ENCODE results near the gene ELFN1.

ELFN1 gene

GRCh38 chr7:1721047-1721690, 51.1 kb downstream of the ELFN1 start:
- no peak for DNase-seq (ENCODE audit: low read depth in 1 of 2, low spot score in 1 of 2)
- Histone ChIP-seq H3K27ac (replicated peaks) (no peak overlapping the region), H3K4me3 (replicated peaks; ENCODE audit: insufficient read depth, low read length) (no peak overlapping the region), H3K27me3 (ENCODE audit: insufficient read depth, poor library complexity, severe bottlenecking) (no peaks in the 10 kb centered on the region)
- TF ChIP-seq, protein P1, sequence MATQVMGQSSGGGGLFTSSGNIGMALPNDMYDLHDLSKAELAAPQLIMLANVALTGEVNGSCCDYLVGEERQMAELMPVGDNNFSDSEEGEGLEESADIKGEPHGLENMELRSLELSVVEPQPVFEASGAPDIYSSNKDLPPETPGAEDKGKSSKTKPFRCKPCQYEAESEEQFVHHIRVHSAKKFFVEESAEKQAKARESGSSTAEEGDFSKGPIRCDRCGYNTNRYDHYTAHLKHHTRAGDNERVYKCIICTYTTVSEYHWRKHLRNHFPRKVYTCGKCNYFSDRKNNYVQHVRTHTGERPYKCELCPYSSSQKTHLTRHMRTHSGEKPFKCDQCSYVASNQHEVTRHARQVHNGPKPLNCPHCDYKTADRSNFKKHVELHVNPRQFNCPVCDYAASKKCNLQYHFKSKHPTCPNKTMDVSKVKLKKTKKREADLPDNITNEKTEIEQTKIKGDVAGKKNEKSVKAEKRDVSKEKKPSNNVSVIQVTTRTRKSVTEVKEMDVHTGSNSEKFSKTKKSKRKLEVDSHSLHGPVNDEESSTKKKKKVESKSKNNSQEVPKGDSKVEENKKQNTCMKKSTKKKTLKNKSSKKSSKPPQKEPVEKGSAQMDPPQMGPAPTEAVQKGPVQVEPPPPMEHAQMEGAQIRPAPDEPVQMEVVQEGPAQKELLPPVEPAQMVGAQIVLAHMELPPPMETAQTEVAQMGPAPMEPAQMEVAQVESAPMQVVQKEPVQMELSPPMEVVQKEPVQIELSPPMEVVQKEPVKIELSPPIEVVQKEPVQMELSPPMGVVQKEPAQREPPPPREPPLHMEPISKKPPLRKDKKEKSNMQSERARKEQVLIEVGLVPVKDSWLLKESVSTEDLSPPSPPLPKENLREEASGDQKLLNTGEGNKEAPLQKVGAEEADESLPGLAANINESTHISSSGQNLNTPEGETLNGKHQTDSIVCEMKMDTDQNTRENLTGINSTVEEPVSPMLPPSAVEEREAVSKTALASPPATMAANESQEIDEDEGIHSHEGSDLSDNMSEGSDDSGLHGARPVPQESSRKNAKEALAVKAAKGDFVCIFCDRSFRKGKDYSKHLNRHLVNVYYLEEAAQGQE (IDR thresholded peaks at IDR 0.05; ENCODE audit: insufficient replicate concordance, low read depth), result no peak

DNA sequence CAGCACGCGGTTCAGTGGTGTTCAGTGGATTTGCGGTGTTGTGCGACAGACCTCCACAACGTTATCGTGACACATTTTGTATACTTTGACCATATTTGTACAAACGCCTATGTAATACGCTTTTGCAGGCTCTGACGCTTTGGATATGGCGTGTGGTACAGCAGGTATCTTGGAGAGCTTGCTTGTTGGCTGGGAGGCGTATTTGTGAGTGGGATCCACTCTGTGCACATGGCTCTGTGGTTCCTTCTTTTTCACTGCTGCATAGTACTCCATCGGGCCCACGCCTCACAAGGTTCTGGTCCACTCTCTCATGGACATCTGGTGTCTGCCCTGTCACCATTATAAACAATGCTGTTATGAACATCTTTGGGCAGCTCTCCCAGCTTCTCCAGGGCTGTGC, 53.2 kb downstream of the ELFN1 start:
- H3K4me3 ChIP-seq (replicated peaks; ENCODE audit: insufficient read depth, low read length), result no peak overlapping the region
- H3K27ac ChIP-seq (replicated peaks), result no peak overlapping the region
- H3K27me3 ChIP-seq (ENCODE audit: insufficient read depth, poor library complexity, severe bottlenecking), result no peaks in the 10 kb centered on the region
- TF ChIP-seq GABPA (IDR thresholded peaks at IDR 0.05; ENCODE audit: low read depth) (no peak), POLR2AphosphoS5 (IDR thresholded peaks at IDR 0.05; ENCODE audit: low read depth) (no peak), SPI1 (IDR thresholded peaks at IDR 0.05; ENCODE audit: borderline replicate concordance, low read depth) (no peak), CTCF (IDR thresholded peaks at IDR 0.05; ENCODE audit: insufficient read depth, low read length) (no peak)
- TF ChIP-seq, protein P1 (IDR thresholded peaks at IDR 0.05; ENCODE audit: insufficient replicate concordance, low read depth), result no peak
- DNase-seq (ENCODE audit: low read depth in 1 of 2, low spot score in 1 of 2), result no peak

- no peak for DNase-seq (ENCODE audit: low read depth in 1 of 2, low spot score in 1 of 2)
- Histone ChIP-seq H3K27ac (replicated peaks) (no peak overlapping the region), H3K27me3 (ENCODE audit: insufficient read depth, poor library complexity, severe bottlenecking) (no peaks in the 10 kb centered on the region), H3K4me3 (replicated peaks; ENCODE audit: insufficient read depth, low read length) (no peak overlapping the region)
- no peak for TF ChIP-seq GABPA (IDR thresholded peaks at IDR 0.05; ENCODE audit: low read depth)
Measured at GRCh38 chr7:1724118-1724910, 54.2 kb downstream of the ELFN1 start.

GRCh38 chr7:1725199-1725690, 55.2 kb downstream of the ELFN1 start:
- Histone ChIP-seq H3K27me3 (ENCODE audit: insufficient read depth, poor library complexity, severe bottlenecking) (no peaks in the 10 kb centered on the region), H3K4me3 (replicated peaks; ENCODE audit: insufficient read depth, low read length) (no peak overlapping the region), H3K27ac (replicated peaks) (no peak overlapping the region)
- TF ChIP-seq GABPA (IDR thresholded peaks at IDR 0.05; ENCODE audit: low read depth) (no peak), SPI1 (IDR thresholded peaks at IDR 0.05; ENCODE audit: borderline replicate concordance, low read depth) (no peak), CTCF (IDR thresholded peaks at IDR 0.05; ENCODE audit: insufficient read depth, low read length) (no peak), POLR2AphosphoS5 (IDR thresholded peaks at IDR 0.05; ENCODE audit: low read depth) (no peak)
- TF ChIP-seq, protein P1 (IDR thresholded peaks at IDR 0.05; ENCODE audit: insufficient replicate concordance, low read depth), result no peak
- no peak for DNase-seq (ENCODE audit: low read depth in 1 of 2, low spot score in 1 of 2)
